GM18507 (cell line): ENCODE data around the gene GARS1.
"Not testable (repeated sequence)": the region's sequence is repeated elsewhere in the genome, so short reads cannot be mapped to it uniquely, and the experiment has no call there.

Experiments used
- DNase-seq: peaks from one replicate; pipeline ENCODE4 v3.0.0; 2011; ENCODE audit warnings: low read depth; ENCODE audit not compliant: insufficient read length; ENCODE audit errors: extremely low spot score
- FAIRE-seq: peaks from 2 replicates; lab custom pipeline; 2011; peaks lifted over from hg19 to GRCh38; lab: Jason Lieb, UNC

GARS1 gene

DNA sequence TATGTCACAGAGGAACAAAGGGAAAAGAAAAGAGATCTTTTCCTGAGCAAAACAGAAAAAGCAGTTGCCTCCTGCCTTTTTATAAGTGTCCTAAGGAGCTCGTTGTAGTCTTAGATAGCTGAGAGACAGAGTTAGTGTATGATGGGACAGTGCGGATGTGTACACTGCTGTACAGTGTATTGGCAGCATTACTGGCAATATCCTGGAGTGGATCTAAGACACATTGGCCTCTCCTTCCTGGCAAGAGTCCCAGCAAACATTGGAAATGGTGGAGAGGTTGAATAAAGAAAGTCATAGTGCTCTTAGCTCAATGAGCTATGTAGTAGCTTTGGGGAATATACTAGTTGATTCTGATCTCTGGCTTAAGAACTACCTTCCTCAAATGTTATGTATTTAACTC, 22.7 kb downstream of the GARS1 start:
- no peak for FAIRE-seq
- no peak for DNase-seq

DNA sequence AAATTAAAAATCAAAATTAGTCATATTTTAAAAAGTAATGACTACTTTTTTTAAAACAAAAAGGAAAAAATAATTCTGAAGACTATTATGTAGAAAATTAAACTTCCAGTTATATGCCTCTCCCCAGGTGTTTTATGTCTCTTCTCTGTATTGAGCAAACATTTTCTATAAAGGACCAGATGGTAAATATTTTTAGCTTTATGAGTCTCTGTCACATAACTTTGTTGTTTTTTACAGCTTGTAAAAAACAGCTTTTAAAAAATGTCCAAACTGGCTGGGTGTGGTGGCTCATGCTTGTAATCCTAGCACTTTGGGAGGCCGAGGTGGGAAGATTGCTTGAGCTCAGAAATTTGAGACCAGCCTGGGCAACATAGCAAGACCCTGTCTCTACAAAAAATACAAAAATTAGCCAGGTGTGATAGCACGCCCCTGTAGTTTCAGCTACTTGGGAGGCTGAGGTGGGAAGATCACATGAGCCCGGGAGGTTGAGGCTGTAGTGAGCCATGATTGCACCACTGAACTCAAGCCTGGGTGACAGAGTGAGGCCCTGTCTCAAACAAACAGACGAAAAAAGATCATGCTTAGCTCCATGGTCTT, 23.5 kb downstream of the GARS1 start:
- DNase-seq (no peak), FAIRE-seq (no peak)

DNA sequence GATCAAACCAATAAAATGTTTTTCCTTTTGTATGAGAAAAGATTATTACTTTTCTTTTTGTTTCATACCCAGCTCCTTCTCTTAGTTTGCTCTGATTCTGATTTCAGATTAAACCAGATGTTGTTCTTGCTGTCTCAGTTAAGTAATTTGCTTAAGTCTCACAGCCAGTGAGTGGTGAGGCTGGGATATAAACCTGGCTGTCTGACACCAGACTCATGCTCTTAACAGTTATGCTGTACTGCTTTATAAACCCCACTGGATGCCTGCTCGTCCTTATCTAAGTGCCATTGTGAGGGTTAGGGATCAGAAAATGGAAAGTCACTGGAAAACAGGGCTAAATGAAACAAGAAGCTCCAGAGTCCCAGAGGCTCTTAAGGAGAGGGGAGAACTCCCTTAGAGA, 24.3 kb downstream of the GARS1 start:
- no peak for FAIRE-seq
- no peak for DNase-seq

DNA sequence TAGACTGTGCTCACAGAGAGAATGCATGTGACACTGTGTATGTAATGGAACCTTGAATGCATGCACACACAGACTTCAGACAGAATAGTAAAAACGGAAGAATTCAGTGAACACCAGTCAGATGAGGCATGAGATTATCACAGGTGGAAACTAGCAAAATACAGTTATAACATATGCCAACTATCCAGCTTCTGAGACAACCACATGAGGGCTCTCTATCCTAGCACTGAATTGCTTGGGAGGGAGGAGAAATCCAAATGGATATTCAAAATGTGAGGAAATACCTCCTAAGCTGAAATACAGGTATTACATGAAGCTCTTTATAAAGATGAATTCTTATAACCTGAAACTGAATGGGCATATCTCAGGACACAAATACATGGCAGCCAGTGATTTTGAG, 30.6 kb downstream of the GARS1 start:
- DNase-seq: no peak
- no peak for FAIRE-seq

DNA sequence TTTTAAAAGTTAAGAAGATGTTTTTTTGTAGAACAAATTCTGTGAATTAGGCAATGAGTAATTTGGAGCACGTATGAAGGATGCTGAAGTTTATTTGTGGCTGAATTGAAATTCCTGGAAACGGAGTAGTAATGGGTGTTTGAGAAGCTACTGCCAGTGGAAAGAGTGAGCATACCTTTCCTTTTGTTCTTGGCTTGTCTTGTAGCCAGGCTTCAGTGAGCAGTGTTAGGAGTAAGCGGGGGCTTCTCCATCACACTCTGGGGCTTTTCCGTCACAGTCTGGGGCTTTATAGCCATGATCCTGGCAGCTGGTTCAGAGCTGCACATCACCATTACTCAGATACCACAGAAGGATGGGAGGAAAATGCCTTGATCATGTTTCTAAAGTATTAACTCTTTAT, 32.3 kb downstream of the GARS1 start:
- DNase-seq (no peak), FAIRE-seq (no peak)

DNA sequence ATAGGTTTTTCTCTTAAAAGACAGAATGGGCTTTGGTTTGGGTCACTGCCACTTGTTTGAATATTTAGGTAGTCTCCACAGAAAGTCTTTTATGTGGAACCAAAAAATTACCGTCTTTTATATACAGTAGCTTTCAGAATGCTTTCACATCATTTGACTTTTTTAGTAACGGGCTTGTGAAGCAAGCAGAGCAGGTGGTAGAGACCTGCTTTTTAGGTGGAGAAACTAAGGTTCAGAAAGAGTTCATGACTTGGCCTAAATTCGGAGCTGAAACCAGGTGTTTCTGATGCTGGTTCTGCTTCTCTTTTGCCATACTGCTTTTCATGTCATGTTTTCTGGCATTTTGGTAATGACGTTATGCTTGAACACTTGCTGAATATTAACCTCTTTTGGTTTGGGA, 36.3 kb downstream of the GARS1 start:
- no peak for DNase-seq
- FAIRE-seq: no peak

DNA sequence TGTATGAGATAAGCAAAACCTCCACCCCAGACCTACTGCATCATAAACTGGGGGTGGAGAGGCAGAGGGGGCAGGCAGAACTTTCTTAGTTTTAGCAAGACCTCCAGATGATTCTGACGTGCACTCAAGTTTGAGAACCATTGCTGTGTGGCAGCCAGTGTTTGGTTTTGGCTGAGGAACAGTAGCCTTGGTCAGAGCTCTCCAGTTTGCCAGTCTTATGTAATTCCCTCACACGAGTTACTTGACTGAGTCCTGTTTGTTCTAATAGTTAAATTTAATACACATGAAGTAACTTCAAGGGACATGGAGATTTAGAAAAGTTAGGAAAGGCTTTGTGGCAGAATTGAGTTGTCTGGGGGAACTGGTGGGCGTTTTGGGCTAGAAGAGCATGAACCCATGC, 38.5 kb downstream of the GARS1 start:
- DNase-seq (no peak), FAIRE-seq (no peak)

DNA sequence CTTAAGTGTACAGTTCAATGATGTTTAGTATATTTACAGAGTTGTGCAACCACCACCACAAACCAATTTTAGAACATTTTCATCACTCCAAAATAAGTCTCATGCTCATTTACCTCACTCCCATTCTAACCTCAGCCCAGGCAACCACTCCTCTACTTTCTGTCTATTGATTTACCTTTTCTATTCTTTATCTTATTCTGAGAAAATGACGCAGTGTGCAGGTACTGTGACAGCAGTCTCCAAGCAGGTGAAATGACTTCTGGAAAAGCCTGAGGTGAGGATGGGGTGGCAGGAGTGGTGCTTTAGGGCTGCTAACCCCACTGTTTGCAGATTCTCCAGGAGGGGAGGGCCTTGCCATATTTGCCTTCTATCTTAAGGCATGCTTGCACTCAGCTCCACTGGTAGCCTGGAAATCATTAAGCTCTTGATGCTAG, 39.5 kb downstream of the GARS1 start:
- FAIRE-seq: peak; percentile 41
- DNase-seq: no peak

DNA sequence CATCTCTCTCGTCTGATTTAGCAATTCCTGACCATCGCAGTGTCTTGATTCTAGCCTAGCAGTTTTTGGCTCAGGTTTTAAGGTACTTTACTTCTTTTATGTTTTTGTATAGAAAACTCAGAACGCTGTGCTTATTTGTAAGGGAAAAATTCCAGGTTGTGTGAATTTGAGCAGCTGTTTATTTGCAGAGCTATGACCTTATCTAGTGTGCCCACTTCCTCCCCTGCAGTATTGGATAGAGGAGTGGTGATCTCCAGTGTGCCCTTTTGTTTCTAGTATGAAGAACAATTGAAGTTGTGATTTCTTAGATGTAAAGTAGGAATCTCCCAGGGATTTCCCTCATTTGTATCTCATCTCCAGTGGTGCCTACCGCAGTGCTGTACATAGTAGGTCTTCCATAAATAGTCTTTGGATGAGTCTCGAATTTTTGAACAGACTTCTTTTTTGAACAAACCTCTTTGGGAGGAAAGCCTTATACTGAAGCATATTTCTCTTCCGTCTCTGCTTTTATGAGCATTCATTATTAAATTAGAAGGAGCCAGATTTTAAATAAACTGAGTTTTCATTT, 40.0 kb downstream of the GARS1 start:
- no peak for DNase-seq
- no peak for FAIRE-seq

DNA sequence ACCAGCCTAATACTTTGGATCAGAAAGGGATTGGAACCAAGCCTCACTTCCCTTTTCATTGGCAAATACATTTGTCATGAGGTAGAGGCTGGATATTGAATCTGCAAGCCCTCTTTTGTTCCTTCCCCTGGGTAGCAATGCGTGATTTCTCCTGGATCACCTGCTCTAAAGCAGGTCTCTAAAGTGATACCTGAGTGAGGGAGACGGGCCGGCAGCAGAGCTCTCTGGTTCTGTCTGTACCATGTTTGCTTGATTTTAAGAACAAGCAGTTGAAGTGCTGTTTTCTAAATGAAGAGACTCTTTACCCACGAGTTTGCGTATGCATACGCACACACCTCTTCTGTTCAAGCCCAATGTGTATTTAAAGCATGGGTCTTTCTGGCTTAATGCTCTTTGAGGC, 41.1 kb downstream of the GARS1 start:
- FAIRE-seq (no peak), DNase-seq (no peak)

DNA sequence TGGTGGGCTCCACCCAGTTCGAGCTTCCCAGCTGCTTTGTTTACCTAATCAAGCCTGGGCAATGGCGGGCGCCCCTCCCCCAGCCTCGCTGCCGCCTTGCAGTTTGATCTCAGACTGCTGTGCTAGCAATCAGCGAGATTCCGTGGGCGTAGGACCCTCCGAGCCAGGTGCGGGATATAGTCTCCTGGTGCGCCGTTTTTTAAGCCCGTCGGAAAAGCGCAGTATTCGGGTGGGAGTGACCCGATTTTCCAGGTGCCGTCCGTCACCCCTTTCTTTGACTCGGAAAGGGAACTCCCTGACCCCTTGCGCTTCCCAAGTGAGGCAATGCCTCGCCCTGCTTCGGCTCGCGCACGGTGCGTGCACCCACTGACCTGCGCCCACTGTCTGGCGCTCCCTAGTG, 47.6 kb downstream of the GARS1 start:
- not testable (repeated sequence) for DNase-seq, FAIRE-seq

DNA sequence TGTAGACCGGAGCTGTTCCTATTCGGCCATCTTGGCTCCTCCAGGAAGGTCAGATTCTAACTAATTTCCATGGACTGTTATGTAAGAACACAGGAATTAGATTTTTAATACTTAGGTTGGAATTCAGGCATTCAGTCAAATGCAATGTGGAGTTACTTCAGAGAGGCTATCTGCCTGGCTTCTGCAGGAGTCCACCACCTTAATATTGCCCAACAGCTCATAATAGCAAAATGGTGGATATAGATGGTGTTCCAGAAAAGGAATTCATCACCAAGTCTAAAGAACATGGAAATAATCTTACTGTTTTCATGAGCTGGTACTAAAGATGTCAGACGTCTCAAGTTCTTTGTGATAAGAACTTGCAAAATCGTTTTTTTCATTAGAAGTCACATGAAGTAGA, 48.1 kb downstream of the GARS1 start:
- FAIRE-seq (no peak), DNase-seq (no peak)

DNA sequence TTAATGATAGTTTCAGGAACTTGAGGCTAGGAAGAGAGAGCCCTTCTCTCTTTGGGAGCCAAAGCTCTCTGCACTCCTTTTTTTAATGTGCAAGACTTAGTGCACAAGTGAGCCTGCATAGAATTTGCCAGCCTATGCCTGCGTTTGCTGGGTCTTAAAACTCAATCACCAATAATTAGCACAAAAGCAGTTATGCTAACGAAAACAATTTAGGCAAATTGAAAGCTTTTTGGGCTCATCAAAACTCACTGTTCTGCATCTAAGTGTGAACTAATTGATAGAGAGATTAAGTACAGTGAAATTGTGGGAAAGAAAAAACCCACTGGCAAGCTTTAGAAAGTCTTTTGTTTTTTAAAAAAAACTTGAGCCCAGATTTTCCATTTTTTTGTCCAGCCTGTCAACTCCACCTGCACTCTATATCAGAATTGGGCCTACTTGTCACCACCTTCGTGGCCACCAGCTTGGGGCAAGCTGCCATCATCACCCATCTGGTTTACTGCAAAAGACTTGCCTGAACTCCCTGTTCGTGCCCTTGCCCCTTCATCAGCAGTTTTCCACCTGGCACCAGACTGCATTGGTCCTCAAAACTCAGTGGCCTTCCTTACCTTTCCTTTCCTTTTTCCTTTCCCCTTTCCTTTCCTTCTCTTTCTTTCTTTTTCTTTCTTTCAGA, 49.7 kb downstream of the GARS1 start:
- DNase-seq: no peak
- no peak for FAIRE-seq

DNA sequence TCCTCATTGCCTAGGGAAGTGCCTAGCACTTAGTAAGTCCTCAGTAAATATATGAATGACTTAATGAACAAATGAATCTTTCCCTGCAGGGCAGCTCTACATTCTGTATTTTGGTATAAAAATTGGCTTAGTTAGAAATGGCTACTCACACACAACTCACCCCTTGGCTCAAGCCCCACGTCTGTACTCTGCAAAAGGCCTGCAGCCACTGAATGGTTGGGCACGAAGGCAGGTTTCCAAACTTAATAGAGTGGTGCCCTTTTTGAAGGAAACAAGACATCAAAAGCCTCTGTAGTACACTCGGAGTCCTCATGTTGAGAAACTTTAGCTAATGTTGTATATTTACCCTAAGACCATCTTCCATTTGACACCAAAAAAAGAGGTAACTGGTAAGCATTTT, 51.0 kb downstream of the GARS1 start:
- FAIRE-seq (no peak), DNase-seq (no peak)

DNA sequence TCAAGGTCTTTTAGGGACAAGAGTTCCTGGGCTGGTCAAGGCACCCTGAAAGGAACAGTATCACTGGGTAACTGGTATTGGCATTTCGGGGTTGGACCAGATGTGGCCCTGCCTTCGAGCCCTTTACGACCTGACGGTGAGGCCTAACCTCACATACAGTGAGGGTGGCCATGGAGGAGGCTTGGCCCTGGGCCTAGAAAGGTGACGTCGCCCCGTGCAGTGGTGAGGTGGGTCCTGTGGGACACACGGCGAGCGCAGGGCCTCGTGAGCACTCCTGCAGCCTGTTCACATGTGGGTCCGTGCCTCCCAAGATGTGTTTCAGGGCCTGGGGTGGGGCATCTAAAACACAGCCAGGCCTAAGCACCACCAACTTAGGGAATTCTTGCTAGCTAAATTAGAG, 51.5 kb downstream of the GARS1 start:
- no peak for FAIRE-seq
- no peak for DNase-seq

DNA sequence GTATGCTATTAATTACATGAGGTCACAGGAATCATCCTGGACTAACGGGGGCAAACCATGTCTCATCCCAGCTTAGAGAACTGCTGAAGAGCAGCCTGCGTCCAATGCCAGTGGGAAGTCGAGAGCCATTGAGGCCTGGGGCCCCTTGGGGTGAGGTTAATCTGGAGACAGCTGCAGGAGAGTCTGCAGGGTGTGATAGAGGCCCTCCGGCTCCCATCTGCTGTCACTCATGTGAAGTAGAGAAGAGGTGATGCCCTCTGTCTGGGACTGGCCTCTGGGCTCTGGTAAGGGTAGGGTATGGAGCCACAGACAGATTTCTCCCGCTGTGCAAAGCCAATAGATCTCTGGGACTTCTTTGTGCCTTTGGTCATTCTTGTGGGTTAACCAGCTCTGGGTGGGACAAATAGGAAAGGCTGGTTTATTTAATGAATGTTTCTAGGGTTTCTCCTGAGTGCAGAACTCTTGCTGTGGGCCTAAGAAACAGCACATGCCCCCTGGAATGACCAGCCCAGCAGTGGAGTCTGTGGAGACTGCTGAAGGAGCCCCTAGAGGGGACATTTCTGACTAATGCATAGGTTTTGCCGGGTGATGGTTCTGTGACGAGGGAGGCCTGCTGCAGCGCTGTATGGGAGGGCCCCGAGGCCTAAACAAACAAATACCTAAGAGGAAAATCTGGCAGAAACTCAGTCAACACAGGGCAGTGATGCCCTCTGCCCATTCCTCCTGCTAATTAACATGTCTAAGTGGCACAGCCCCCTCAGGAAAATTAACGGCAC, 53.1 kb downstream of the GARS1 start:
- FAIRE-seq (no peak), DNase-seq (no peak)

DNA sequence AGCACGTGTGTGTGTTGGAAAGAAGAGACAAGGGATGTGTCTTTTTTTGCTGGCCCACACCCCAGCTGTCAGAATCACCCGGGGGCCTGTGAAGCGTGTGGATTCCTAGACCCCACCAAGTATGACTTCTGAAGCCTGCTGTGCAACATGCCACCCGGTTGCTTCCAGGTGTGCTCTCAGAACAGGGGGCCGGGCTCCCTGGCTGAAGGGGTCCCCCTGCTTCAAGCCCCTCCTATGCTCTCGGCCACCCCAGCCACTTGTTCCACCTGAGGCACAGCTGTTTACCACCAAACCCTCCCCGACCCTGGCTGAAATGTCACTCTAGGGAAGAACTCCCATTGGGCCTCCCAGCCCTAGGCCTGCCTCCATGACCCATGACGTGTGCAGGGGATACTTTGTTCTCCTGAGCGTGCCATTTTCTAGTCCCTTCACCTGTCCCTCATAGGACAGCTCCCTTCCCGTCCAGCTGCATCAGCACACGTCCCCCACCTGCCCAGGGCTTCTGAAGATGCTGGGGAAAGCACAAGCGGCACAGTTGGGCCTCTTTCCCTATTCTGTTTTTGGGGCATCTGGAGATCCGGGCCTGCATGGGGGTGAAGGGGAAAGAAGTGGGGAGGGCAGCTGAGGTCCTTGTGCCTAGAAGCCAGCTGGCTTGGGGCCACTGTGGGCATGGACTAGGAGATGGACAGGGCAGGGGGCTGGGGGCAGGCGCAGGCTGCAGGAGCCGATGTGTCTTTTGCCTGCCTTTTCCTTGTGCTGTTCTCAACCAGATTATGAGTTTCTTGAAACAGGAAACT, 54.3 kb downstream of the GARS1 start:
- DNase-seq (no peak), FAIRE-seq (no peak)

DNA sequence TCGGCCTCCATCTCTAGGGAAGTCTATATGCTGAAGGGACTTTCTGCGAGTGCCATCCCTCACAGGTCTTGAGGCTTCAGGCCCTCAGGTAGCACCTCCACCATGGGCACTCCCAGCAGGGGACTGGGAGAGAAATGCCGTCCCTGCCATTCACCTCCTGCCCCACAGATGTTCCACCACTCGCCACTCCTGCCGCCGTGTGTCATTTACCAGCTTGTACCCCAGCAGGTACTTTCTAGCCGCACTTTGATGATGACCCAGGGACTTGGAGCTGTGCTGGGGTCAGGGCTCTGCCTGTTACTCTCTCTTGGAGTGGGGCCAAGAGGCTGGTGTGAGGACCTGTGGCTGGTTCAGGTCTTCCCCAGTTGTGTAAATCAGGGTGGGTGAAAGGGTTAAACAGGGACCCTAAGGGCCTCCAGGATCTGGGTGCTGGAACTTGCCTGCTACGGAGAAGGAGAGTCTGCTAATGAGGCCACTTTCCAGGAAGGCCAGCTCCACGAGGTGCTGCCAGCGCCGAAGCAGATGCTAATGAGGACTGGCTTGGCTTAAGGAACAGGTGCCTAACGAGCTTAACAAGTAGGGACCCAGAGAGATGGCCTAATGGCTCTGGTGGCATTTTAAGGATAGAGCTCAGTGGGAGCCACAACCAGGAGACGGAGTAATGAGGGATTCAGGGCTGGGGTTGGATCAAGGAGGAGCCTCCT, 55.2 kb downstream of the GARS1 start:
- FAIRE-seq (no peak), DNase-seq (no peak)

DNA sequence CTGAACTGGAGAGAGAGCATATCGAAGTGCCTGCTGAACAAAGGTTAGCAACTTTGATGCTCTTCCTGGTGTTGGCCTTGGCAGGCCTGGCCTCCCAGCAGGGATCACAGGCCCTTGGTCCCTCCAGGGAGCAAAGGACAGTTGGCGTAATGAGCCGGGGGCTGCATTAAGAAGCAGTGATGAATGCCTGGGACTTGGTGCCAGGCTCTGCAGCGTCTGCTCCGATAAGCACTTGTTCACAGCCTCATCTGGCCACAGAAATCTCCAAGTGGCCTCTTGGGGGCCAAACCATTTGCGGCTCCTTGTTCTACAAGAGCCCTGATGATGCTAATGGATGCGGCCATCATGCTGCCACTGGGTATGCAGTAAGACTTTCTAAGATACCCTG, 55.7 kb downstream of the GARS1 start:
- FAIRE-seq (no peak), DNase-seq (no peak)
